Breast epithelium (tissue), 4 donors: ENCODE data around the gene ETFB. TPM values are rescaled to one million over a fixed set of nuclear protein-coding genes. Genes with fewer than 3 reads are reported as not detected.
"Not testable (repeated sequence)": the region's sequence is repeated elsewhere in the genome, so short reads cannot be mapped to it uniquely, and the experiment has no call there.

Source experiments
- DNase-seq, 2 donors: peaks; one replicate each; pipeline ENCODE4 v3.0.0-alpha.2; 2019; ENCODE audit warnings: low spot score in 2 of 2
- H3K27ac ChIP-seq, 2 donors: fragments of 200-600 bp; sonication (generic) in 1 of 2; one replicate each; pipeline ENCODE4 v1.5.1; 2016 to 2019; ENCODE audit warnings: mild to moderate bottlenecking in 1 of 2
- H3K27me3 ChIP-seq, 2 donors: fragments of 200-600 bp; sonication (generic) in 1 of 2; one replicate each; pipeline versions ENCODE4 v1.5.1 to v1.6.0; 2017 to 2019; ENCODE audit warnings: control low read depth in 1 of 2, mild to moderate bottlenecking in 1 of 2
- H3K36me3 ChIP-seq: fragments of 200-600 bp; one replicate; pipeline ENCODE4 v1.5.1; 2019
- H3K4me1 ChIP-seq, 2 donors: fragments of 200-600 bp; sonication (generic); one replicate each; pipeline ENCODE4 v1.5.1; 2016 to 2019; ENCODE audit warnings: control low read depth in 1 of 2
- H3K4me3 ChIP-seq, 3 donors: fragments of 200-600 bp; sonication (generic); 1 replicate in 2 of 3; 2 replicates in 1 of 3; pipeline ENCODE4 v1.5.1; 2016 to 2019; ENCODE audit warnings: mild to moderate bottlenecking in 3 of 3, moderate library complexity in 2 of 3
- H3K9me3 ChIP-seq, 2 donors: fragments of 200-600 bp; sonication (generic) in 1 of 2; one replicate each; pipeline ENCODE4 v1.5.1; 2016 to 2019; ENCODE audit warnings: control low read depth in 1 of 2
- POLR2A ChIP-seq: fragments of 450-650 bp; IDR thresholded peaks from one replicate; pipeline ENCODE4 v1.6.1; 2016; ENCODE audit warnings: antibody characterized with exemption, mild to moderate bottlenecking, moderate library complexity
- POLR2AphosphoS5 ChIP-seq, 3 donors: sonication (generic); formaldehyde crosslinking; IDR thresholded peaks; one replicate each; pipeline ENCODE4 v1.6.1; 2017; ENCODE audit warnings: antibody characterized with exemption in 3 of 3
- intact Hi-C: fragments of 100-400 bp; cut with DNase I; formaldehyde crosslinking; loops from one replicate; pipeline ENCODE4 v1.15.1; 2023; ENCODE audit warnings: low total_unique reads
- total RNA-seq, 3 donors: library from RNA; depleted of rRNA; stranded (reverse); fragments of >200 nt; gene quantifications; one replicate each; pipeline ENCODE4 v1.1.0, GENCODE V29; 2016
- TF ChIP-seq, protein P1 (sequence below), 3 donors: fragments of 450-650 bp; IDR thresholded peaks; one replicate each; pipeline ENCODE4 v1.5.1; 2016 to 2017; ENCODE audit warnings: antibody characterized with exemption in 3 of 3, mild to moderate bottlenecking in 3 of 3, moderate library complexity in 3 of 3

The ETFB gene
- total RNA-seq = 100 to 1,000 TPM in 1 of 3 donors, 10 to 100 TPM in 2; 60.7 to 214 (median 88.5) TPM

DNA sequence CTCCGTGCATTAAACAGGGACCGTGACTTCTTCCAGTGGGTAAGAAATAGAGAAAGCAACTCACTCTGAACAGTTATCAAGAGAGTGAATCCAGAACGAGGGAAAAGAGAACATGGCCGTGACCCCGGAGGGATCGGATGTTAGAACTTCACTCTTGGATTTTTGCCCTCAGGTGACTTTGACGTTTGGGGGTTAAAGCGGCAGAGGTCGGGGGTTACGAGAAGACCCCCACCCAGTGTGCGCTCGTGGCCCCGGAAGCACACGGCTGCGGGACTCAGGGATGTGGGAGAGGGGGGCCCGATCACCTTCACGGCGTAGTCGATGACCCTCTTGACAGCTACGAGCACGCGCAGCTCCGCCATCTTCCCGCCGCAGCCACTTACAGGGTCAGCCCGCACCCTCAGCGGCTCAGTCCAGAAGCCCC is at the start of gene ETFB:
Gene ETFB, minus strand, starts transcription at position 424 of the 424 bp plus-strand sequence. Its CDS starts 62 bp downstream, at position 362.
- Histone ChIP-seq H3K9me3 (no peaks in the 10 kb centered on the region), H3K36me3 (no peaks in the 10 kb centered on the region), H3K27ac (peak within 1 kb of the TSS; percentile 94), H3K4me3 (peak within 1 kb of the TSS; percentile 58 to 84 (median 82)), H3K4me1 (no peaks in the 10 kb centered on the region), H3K27me3 (no peaks in the 10 kb centered on the region)
- intact Hi-C loops = no loop called here
- TF ChIP-seq POLR2AphosphoS5 (IDR thresholded peaks at IDR 0.05) = peak in 1 of 3 donors; percentile 17
- TF ChIP-seq, protein P1, sequence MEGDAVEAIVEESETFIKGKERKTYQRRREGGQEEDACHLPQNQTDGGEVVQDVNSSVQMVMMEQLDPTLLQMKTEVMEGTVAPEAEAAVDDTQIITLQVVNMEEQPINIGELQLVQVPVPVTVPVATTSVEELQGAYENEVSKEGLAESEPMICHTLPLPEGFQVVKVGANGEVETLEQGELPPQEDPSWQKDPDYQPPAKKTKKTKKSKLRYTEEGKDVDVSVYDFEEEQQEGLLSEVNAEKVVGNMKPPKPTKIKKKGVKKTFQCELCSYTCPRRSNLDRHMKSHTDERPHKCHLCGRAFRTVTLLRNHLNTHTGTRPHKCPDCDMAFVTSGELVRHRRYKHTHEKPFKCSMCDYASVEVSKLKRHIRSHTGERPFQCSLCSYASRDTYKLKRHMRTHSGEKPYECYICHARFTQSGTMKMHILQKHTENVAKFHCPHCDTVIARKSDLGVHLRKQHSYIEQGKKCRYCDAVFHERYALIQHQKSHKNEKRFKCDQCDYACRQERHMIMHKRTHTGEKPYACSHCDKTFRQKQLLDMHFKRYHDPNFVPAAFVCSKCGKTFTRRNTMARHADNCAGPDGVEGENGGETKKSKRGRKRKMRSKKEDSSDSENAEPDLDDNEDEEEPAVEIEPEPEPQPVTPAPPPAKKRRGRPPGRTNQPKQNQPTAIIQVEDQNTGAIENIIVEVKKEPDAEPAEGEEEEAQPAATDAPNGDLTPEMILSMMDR (IDR thresholded peaks at IDR 0.05) = no peak
- no peak for DNase-seq

DNA sequence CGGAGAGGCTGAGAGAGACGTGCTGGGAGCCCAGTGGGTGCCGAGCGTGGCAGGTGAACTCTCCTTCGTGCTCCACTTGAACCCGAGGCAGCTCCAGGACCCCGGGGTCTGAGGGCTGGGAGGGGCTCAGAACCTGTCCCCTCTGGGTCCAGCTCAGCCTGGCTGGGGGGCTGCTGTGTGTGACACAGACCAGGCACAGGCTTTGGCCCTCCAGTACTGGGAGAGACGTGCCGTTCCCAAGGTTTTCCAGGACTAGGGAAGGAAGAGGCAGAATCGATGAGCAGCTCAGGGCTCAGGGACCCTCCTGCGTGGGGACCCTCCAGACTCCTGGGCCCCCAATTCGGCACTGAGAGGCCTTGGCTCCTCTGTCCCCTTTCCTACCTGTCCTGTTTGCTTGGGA is 49.0 kb upstream of the ETFB start:
- Histone ChIP-seq H3K4me1 (no peaks in the 10 kb centered on the region), H3K36me3 (no peaks in the 10 kb centered on the region), H3K27me3 (peaks cover 0 to 27% of the 10 kb centered on the region in 2 donors)

DNA sequence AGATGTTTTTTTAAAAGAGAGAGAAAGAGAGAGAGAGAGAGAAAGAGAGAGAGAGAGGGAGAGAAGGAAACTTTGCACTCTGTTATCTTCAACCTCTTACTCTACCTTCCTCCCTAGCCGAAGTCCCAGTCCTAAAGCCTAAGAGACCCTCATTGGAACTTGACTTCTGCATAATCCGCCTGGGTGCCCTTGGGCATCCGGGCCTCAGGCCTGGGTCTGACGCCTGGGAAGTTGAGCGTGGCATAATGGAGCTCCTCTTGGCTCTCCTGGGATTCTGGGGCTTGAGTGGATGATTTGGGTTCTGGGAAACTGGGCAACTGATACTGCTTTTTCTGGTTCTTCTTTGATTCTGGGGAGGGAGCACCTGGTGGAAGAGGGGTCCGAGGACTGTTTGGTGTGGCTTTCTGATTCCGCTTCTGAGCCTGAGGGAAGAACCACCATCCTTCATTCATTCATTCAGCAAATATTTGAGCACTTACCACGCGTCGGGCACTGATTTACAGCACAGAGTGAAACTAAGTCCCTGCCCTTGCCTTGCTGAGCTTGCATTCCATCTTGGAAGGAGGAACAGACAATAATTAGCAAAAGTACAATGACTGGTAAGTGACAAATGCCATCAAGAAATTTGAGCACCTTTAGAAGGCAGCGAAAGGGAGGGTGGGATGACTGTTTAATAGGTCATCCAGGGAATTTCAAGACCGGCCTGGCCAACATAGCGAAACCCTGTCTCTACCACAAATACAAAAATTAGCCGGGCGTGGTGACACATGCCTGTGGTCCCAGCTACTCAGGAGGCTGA is 45.0 kb upstream of the ETFB start:
- peaks cover 0 to 2% of the 10 kb centered on the region in 2 donors for H3K9me3 ChIP-seq
- no peak for DNase-seq
- intact Hi-C loops = no loop called here
- H3K4me1 ChIP-seq = peaks cover 0 to 3% of the 10 kb centered on the region in 2 donors
- H3K4me3 ChIP-seq = no peak overlapping the region
- no peaks in the 10 kb centered on the region for H3K36me3 ChIP-seq
- no peak overlapping the region for H3K27ac ChIP-seq
- H3K27me3 ChIP-seq = peaks cover 0 to 11% of the 10 kb centered on the region in 2 donors
- TF ChIP-seq, protein P1 (IDR thresholded peaks at IDR 0.05) = no peak
- TF ChIP-seq POLR2AphosphoS5 (IDR thresholded peaks at IDR 0.05) = no peak
- TF ChIP-seq POLR2A = no peak

More for the DNA sequence above, 49.0 kb upstream of the ETFB start:
- Histone ChIP-seq H3K9me3 (no peaks in the 10 kb centered on the region), H3K4me3 (no peak overlapping the region), H3K27ac (no peak overlapping the region)
- no peak for DNase-seq
- intact Hi-C loops = no loop called here
- no peak for TF ChIP-seq POLR2AphosphoS5 (IDR thresholded peaks at IDR 0.05)
- TF ChIP-seq, protein P1 (IDR thresholded peaks at IDR 0.05) = no peak
- no peak for TF ChIP-seq POLR2A

DNA sequence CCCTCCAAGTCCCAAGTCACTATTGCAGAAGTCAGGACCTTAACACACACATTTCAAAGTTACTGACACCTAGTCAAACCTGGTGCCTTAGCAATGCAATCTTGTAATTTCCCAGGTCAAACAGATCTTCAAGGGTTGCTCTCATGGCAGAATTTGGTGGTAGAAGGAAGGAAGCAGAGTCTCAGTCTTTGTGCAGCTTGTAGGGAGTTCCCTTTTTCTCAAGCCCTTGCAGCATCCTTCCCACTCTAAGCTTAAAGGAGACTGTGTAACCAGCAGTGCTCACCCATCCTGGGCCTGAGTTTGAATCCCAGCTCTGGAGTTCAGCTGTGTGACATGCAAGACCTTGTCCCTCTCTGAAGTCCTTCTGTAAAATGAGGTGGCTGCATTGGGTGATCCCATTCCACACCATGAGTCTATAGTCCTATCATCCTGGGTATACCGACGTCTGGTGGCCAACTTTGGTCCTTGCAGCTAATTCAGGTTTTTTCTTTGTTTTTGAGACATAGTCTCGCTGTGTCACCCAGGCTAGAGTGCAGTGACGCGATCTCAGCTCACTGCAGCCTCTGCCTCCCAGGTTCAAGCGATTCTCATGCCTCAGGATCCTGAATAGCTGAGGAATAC is 41.4 kb upstream of the ETFB start:
- TF ChIP-seq, protein P1 (IDR thresholded peaks at IDR 0.05) = peak in 1 of 3 donors; percentile 19
- no peak for TF ChIP-seq POLR2AphosphoS5 (IDR thresholded peaks at IDR 0.05)
- no peak for TF ChIP-seq POLR2A
- Histone ChIP-seq H3K27ac (no peak overlapping the region), H3K36me3 (no peaks in the 10 kb centered on the region), H3K9me3 (peaks cover 2 to 12% of the 10 kb centered on the region in 2 donors), H3K27me3 (peaks cover 0 to 5% of the 10 kb centered on the region in 2 donors), H3K4me1 (peaks cover 0 to 3% of the 10 kb centered on the region in 2 donors), H3K4me3 (no peak overlapping the region)
- intact Hi-C loops = no loop called here
- DNase-seq = no peak

DNA sequence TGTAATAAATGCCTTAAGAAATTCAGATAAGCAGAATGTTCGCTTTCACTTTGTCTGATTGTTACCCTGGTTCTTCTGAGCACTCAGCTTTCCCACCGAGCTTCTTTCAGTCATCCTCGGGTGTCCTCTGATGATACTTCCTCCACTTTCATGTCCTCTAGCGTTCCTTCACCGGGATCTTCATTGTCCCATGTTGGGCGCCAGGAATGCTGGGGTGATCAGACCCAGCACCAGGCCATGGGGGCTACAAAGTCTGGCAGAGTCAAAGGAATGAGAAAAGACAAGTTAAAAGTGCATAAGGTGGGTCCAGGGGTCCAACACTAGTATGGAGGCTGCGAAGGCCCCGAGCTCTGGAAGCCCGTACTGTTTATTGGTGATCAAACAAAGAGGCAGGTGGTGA is 35.9 kb upstream of the ETFB start:
- Histone ChIP-seq H3K27ac (no peak overlapping the region), H3K36me3 (no peaks in the 10 kb centered on the region), H3K4me1 (no peaks in the 10 kb centered on the region), H3K9me3 (peaks cover 4 to 25% of the 10 kb centered on the region in 2 donors), H3K27me3 (peaks cover 0 to 5% of the 10 kb centered on the region in 2 donors), H3K4me3 (no peak overlapping the region)
- intact Hi-C loops = loop anchor here (5.0 kb wide), 1 partner anchor 125 kb away; no protein-coding TSS in a partner anchor
- DNase-seq = no peak
- TF ChIP-seq, protein P1 (IDR thresholded peaks at IDR 0.05) = no peak
- no peak for TF ChIP-seq POLR2AphosphoS5 (IDR thresholded peaks at IDR 0.05)
- no peak for TF ChIP-seq POLR2A

DNA sequence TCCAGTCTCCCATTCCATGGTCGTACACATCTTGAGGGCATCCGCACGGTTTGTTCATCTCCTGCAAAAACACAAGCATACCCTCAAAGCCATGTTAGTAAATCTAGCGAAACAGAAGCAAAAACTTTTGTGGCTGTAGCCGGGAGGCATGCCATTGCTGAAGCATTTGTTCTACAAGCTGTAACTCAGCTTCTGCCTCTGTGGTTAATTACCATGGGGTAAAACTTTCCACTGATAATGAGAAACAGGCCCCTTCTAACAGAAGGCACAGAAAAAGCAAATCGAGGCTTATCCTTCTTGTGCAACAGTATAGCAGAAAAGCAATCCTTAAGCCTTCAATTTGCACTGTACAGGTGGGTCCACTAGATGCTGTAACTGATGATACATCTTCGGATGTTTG is 33.7 kb upstream of the ETFB start:
- not testable (repeated sequence) for H3K4me1 ChIP-seq, H3K36me3 ChIP-seq, H3K4me3 ChIP-seq, H3K27ac ChIP-seq, H3K27me3 ChIP-seq, DNase-seq
- intact Hi-C loops = loop anchor here (2.0 to 5.0 kb wide), 2 partner anchors 63 to 123 kb away; no protein-coding TSS in a partner anchor
- peaks cover 4 to 20% of the 10 kb centered on the region in 2 donors for H3K9me3 ChIP-seq
